Activated CD8-positive, alpha-beta memory T cell treated with anti-CD3 and anti-CD28 coated beads, Interleukin-2, amount 50 U/mL, for 1 hour (primary cell): ENCODE results near the gene DLG4.

Experiments used
- DNase-seq: peaks from one replicate; pipeline ENCODE4 v3.0.0-alpha.2; 2020; ENCODE audit errors: extremely low read depth

Gene DLG4

DNA sequence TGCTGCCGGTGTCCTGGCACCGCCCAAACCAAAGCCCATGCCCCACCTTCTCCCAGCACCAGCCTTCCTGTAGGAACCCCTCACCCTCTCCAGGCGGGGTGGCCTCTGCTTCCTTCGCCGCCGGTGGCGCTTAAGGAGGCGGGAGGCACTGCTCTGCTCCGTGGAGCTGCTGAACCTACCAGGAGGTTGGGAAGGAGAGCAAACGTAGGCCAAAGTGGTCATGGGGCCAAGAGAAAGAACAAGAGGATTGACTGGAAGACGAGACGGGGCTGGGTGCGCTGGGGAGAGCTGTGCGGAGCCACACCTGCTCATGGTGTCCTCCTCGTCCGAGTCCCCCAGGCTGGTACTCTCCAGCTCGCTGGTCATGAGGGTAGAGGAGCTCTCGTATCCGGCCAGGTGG is 9.9 kb upstream of the DLG4 start:
- DNase-seq, result no peak

GRCh38 chr17:7228920-7229319 is 9.3 kb upstream of the DLG4 start:
- no peak for DNase-seq

DNA sequence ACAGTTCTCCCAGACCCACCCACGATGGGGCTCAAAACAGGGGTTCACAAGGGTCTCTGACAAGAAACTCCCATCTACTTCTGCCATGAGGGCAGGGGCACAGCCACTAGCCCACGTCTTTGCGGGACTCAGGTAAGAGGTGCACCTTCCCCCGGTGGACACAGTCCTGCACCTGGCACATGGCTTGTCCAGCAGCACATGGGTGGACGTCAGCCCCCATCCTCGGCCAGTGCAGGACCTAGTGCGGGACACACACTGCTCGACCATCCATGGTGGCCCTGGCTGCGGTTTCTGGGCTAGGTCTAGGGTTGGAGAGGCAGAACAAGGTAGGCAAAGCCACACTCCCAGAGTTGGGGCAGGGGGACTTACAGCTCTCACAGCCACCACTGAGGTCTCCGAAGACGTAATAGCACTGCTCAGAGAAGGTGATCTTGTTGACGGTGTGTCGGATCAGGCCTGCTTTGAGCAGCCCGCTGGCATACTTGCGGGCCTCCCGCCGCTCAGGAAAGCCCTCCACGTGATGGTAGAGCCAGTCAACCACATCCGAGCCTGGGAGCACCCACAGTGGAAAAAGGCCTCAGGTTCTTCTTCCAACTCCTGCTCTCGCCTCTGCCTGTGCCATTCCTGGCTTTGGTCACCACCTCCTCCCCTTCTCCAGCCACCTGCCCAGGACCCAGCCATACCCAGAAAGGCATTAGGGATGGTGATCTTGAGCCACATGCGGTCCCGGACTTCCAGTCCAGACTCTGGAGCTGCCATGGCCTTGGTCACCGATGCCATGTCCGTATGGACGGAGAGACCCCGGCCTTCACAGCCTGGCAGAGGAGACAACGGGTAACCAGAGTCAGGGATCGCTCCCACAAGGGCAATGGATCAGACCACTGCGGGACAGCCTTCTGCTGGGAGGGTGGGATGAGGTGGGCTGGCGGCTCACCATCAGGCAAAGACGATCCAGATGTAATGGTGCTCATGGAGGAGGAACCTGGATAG is 7.4 kb upstream of the DLG4 start:
- DNase-seq, result no peak

GRCh38 chr17:7225711-7226331 is 6.2 kb upstream of the DLG4 start:
- no peak for DNase-seq

GRCh38 chr17:7224661-7225111 is 5.0 kb upstream of the DLG4 start:
- DNase-seq, result no peak

- DNase-seq, result no peak
Observed at GRCh38 chr17:7224110-7224509, 4.5 kb upstream of the DLG4 start.

- no peak for DNase-seq
Observed at GRCh38 chr17:7223375-7223774, 3.7 kb upstream of the DLG4 start.

DNA sequence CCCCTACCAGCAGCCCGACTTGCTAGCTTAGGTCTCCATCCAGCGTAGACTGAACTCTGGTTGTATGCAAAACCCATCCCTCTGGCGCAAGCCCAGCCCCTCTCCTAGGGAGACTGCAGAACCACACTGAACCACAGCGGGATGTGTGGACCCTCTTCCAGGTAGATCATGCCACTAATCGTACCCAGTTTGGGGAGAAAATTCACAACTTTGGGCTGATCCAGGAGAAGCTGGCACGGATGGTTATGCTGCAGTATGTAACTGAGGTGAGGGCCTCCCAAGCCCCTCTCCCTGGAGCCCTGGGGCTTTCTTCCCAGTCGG is 3.3 kb upstream of the DLG4 start:
- no peak for DNase-seq

GRCh38 chr17:7222093-7222971 is 2.7 kb upstream of the DLG4 start:
- no peak for DNase-seq

GRCh38 chr17:7221278-7222092 is 1.8 kb upstream of the DLG4 start:
- DNase-seq, result no peak

GRCh38 chr17:7220593-7221277 is 1.1 kb upstream of the DLG4 start:
- no peak for DNase-seq

DNA sequence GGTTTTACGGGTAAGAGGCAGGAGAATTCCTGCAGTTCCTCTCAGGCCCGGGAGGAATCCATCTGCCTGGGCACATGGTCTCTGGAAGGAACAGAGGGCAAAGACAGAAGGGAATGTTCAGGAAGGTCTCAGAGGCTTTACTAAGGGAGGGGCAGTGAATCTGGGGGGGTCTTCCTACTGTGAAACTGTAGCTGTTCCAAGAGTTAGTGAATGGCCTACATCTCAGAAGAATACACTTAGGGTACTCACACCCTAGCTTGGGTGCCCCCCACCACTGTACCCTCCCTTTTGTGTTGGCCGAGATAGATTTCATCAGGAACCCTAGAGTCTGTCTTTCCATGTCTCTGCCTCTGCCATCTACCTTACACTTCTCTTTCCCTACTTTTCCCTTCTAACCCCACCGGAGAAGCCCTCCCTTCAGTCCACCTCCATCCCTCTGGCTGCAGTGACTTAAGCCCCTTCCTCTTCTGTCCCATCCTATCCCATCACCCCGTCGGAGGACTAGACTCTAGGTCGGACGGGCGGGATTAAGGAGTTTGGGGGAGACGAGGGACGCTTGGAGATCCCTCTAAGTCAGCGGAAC is 316 bp downstream of the DLG4 start:
- DNase-seq, result no peak

DNA sequence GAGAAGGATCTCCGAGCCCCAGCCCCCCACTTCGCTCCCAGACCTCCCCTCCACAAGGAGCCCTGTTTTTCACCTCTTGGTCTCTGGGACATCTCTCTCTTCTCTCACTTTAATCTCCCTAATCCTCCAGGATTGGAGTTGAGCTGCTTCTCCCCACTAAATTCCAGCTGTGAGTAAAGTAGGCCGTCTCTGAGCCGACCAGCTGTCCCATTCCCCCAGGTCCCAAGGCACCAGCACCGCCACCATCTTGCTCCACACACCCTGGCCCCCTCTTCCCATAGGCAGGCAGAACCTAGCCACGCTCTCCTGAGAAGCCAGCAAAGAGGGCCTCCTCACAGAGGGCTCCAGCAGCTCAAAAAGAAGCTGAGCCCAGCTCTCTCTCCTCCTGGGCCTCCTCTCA is 878 bp downstream of the DLG4 start:
- DNase-seq, result no peak

GRCh38 chr17:7218166-7218565 is 1.5 kb downstream of the DLG4 start:
- DNase-seq, result no peak

DNA sequence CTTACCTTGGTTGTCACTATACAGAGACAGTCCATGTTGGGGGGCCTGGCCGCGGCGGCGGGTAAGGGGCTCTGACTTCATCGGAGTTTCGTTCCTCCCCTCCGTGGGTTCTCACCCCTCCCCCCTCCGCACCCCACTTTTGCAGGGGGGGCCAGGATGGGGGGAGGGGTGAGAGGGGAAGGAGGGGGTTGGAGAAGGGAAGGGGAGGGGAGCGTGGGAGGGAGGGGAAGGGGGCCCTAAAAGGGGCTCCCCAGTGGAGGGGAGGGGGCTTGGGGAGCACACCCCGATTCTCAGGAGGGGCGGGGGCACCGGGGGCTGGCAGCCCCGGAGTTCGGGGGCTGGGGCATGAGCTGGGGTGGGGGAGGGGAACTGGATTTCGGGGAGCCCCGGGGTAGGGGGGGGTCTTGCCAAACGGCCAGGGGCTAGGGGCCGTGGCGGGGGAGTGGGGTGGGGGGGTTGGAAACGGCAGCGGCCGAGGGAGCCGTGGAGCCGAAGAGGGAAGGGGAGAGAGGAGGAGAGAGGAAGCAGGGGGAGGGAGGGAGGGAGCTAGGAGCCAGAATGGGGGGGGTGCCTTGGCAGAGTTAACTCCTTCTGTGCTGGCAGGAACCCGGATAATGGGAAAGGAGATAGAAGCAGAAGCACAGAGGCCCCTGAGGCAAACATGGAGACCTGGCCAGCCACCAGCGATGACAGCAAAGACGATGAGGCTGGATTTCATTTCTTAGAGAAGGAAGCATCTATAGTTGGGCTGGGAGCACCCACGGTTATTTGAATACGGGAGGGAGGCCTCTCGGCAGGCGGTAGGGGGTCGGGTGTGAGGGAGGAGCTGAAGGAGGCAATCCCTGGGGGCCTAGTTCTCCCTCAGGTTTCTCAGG is 2.3 kb downstream of the DLG4 start:
- no peak for DNase-seq

DNA sequence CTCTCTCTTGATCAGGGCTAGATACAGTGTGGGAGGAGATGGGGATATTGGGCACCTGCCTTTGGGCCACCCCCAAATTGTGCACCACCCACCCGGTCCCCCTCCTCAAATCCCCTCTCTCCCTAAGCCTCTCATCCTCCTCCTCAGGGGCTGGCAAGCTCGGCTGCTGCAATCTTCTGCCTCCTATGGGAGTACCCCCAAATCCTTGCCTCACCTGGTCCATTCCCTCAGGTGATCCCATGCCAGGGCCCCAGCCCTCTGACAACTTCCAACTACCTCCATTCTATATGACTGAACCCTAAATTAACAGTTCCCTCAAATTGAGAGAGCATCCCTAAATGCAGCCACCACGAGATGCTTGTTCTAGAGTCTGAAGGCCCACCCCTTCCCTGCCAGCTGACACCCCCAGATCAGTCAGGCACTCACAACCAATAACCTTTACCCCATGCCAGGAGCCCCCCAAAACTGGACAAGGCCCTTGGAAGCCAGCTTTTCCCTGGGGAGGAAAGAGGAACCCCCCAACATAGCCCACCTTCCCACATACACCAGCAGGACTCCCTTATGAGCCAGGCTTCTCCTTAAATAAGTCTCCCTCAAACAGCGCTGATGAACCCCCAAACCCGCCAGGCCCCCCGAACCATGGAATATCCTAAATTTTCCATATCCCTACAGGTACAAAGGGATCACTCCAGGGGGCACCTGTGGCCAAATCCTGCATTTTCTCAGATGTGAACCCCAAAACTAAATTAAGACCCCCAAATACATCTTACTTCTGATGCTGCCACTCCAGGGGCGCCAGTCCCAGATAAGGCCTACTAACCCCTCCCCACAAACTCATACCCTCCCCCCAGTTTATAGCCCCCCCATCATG is 3.2 kb downstream of the DLG4 start:
- no peak for DNase-seq

GRCh38 chr17:7215652-7216180 is 3.9 kb downstream of the DLG4 start:
- DNase-seq, result no peak

DNA sequence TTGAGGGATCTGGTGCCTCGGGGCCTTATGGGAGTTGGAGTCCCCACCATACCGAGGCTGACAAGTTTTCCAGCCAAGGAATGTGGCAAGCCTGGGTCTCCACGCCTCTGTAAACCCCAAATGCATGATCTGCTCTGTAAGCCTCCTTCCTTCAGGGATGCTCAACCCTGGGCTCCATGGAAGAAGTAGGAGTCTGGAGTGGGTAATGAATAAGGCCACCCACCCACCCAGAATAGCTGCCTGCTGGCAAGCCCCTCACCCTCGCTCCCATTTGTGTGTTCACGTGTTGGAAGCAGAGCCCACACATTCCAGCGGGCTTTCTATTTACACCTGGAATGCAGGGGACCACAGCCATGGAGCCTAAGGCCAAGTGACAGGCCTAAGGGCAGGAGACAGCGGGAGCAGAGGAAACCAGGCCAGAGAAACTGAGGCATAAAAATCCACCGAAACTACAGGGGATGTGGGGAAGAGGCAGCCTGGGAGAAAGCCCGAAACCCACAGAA is 4.4 kb downstream of the DLG4 start:
- no peak for DNase-seq
